Hepatocyte (in vitro differentiated cells): Measurements from ENCODE around the gene GRK5.

Experiments
- EZH2 ChIP-seq: fragments of 200-600 bp; sonication (generic); IDR thresholded peaks from 2 replicates; pipeline ENCODE4 v1.6.1; 2016; ENCODE audit warnings: antibody characterized with exemption, mild to moderate bottlenecking, borderline replicate concordance
- TF ChIP-seq, protein P1 (sequence below): fragments of 200-600 bp; sonication (generic); IDR thresholded peaks from 2 replicates; pipeline ENCODE4 v1.5.1; 2016; ENCODE audit warnings: antibody characterized with exemption, mild to moderate bottlenecking; ENCODE audit not compliant: poor library complexity

GRCh38 chr10:119289227-119289920 is 82.0 kb downstream of the GRK5 start:
- TF ChIP-seq, protein P1, sequence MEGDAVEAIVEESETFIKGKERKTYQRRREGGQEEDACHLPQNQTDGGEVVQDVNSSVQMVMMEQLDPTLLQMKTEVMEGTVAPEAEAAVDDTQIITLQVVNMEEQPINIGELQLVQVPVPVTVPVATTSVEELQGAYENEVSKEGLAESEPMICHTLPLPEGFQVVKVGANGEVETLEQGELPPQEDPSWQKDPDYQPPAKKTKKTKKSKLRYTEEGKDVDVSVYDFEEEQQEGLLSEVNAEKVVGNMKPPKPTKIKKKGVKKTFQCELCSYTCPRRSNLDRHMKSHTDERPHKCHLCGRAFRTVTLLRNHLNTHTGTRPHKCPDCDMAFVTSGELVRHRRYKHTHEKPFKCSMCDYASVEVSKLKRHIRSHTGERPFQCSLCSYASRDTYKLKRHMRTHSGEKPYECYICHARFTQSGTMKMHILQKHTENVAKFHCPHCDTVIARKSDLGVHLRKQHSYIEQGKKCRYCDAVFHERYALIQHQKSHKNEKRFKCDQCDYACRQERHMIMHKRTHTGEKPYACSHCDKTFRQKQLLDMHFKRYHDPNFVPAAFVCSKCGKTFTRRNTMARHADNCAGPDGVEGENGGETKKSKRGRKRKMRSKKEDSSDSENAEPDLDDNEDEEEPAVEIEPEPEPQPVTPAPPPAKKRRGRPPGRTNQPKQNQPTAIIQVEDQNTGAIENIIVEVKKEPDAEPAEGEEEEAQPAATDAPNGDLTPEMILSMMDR: no peak
- no peak for TF ChIP-seq EZH2
